OCI-LY7 (cell line): ENCODE measurements around the gene USP34. TPM values are rescaled to one million over a fixed set of nuclear protein-coding genes. Genes with fewer than 3 reads are reported as not detected.

Experiments used
- BruUV-seq: library from RNA; stranded (reverse); fragments of 400-500 nt; replicated peaks from 2 replicates; lab custom pipeline; 2021; lab: Mats Ljungman, UMichigan
- CTCF ChIA-PET: fragments of 300-600 bp; sonication (Branson Sonifier 250); formaldehyde crosslinking; loops from one replicate; lab custom pipeline; 2022; ENCODE audit warnings: antibody characterized with exemption; ENCODE audit not compliant: unreplicated experiment; lab: Charles Lee
- POLR2A ChIA-PET: fragments of 300-600 bp; sonication (Branson Sonifier 250); formaldehyde crosslinking; loops from one replicate; lab custom pipeline; 2022; ENCODE audit warnings: antibody characterized with exemption; lab: Charles Lee
- DNase-seq: peaks from one replicate; pipeline ENCODE4 v3.0.0-alpha.2; 2015; ENCODE audit warnings: low spot score
- H2AFZ ChIP-seq: fragments of 200-600 bp; sonication (generic), shearing (Covaris generic); 2 replicates; pipeline ENCODE4 v1.6.1; 2014; ENCODE audit warnings: mild to moderate bottlenecking, antibody characterized with exemption, low read length, moderate library complexity
- H3K27ac ChIP-seq: fragments of 200-600 bp; sonication (generic); 2 replicates; pipeline ENCODE4 v1.5.1; 2014; ENCODE audit warnings: mixed run types, low read depth, mild to moderate bottlenecking, moderate library complexity, low read length, inconsistent platforms; ENCODE audit not compliant: poor library complexity, severe bottlenecking
- H3K36me3 ChIP-seq: fragments of 200-600 bp; sonication (generic); 2 replicates; pipeline ENCODE4 v1.6.1; 2014; ENCODE audit warnings: mild to moderate bottlenecking, antibody characterized with exemption, low read length, moderate library complexity, mixed read lengths; ENCODE audit not compliant: insufficient read depth
- H3K4me1 ChIP-seq: fragments of 200-600 bp; sonication (generic); 2 replicates; pipeline ENCODE4 v1.5.1; 2014; ENCODE audit warnings: mild to moderate bottlenecking, low read length; ENCODE audit not compliant: insufficient read depth, poor library complexity, severe bottlenecking
- H3K4me2 ChIP-seq: fragments of 200-600 bp; sonication (generic); 2 replicates; pipeline ENCODE4 v1.6.1; 2014; ENCODE audit warnings: mild to moderate bottlenecking, low read length
- H3K4me3 ChIP-seq: fragments of 200-600 bp; sonication (generic); 2 replicates; pipeline ENCODE4 v1.5.1; 2014; ENCODE audit warnings: mild to moderate bottlenecking, low read depth, low read length; ENCODE audit not compliant: poor library complexity, severe bottlenecking
- H3K79me2 ChIP-seq: fragments of 200-600 bp; sonication (generic); 2 replicates; pipeline ENCODE4 v1.6.1; 2016; ENCODE audit warnings: low read depth, mild to moderate bottlenecking, low read length, moderate library complexity, mixed read lengths; ENCODE audit not compliant: insufficient read depth
- H3K9me2 ChIP-seq: fragments of 200-600 bp; sonication (generic); 2 replicates; pipeline ENCODE4 v1.6.1; 2016; ENCODE audit warnings: mild to moderate bottlenecking, low read length, mixed read lengths; ENCODE audit not compliant: insufficient read depth
- H3K9me3 ChIP-seq: fragments of 200-600 bp; sonication (generic); 2 replicates; pipeline ENCODE4 v1.6.1; 2014; ENCODE audit warnings: mild to moderate bottlenecking, mixed run types, low read length, mixed read lengths
- H4K20me1 ChIP-seq: fragments of 200-600 bp; sonication (generic); 2 replicates; pipeline ENCODE4 v1.6.1; 2014; ENCODE audit warnings: mild to moderate bottlenecking, antibody characterized with exemption, low read length, moderate library complexity, mixed read lengths; ENCODE audit not compliant: insufficient read depth
- CTCF ChIP-seq: fragments of 200-600 bp; sonication (generic); conservative IDR thresholded peaks from 2 replicates; pipeline ENCODE4 v1.5.1; 2014; ENCODE audit warnings: mild to moderate bottlenecking, antibody characterized with exemption, low read length, moderate library complexity, mixed read lengths
- EZH2phosphoT487 ChIP-seq: fragments of 200-600 bp; sonication (generic); IDR thresholded peaks from 2 replicates; pipeline ENCODE4 v1.6.1; 2018; ENCODE audit warnings: low read depth, borderline replicate concordance, mild to moderate bottlenecking, mixed run types, antibody characterized with exemption, low read length, moderate library complexity, mixed read lengths
- intact Hi-C: fragments of 100-400 bp; cut with micrococcal nuclease; formaldehyde crosslinking; loops from one replicate; pipeline ENCODE4 v1.10.0; 2022; ENCODE audit not compliant: unreplicated experiment
- total RNA-seq, 2 experiments: library from RNA; depleted of rRNA in 1 of 2; stranded (reverse); fragments of >200 nt in 1 of 2; shearing (Covaris generic) in 1 of 2; gene quantifications; 2 replicates each; pipeline ENCODE4 v1.2.3, GENCODE V29; 2014 to 2022

The USP34 gene
- total RNA-seq, 2 experiments from 2014 or later: 192 to 344 TPM

GRCh38 chr2:61371027-61371426 lies 99.9 kb downstream of the USP34 start:
- Histone ChIP-seq H3K36me3 (peaks cover 95% of the 10 kb centered on the region), H3K4me3 (no peak overlapping the region), H3K9me2 (no peaks in the 10 kb centered on the region), H3K4me1 (no peaks in the 10 kb centered on the region), H3K9me3 (no peaks in the 10 kb centered on the region), H2AFZ (no peak overlapping the region), H3K79me2 (peaks cover 67% of the 10 kb centered on the region; the same call in 1 of the 2 replicates), H4K20me1 (peaks cover 4% of the 10 kb centered on the region; the same call in 1 of the 2 replicates), H3K4me2 (no peak overlapping the region), H3K27ac (no peak overlapping the region)
- DNase-seq: no peak
- TF ChIP-seq EZH2phosphoT487 (no peak), CTCF (no peak)
- no TSS peak for BruUV-seq
- POLR2A ChIA-PET: no interaction called here
- CTCF ChIA-PET: no interaction called here
- intact Hi-C loops: no loop called here

GRCh38 chr2:61368687-61369665 lies 101.9 kb downstream of the USP34 start:
- DNase-seq: no peak
- Histone ChIP-seq H3K4me2 (no peak overlapping the region), H3K4me3 (no peak overlapping the region), H4K20me1 (peaks cover 4% of the 10 kb centered on the region; the same call in 1 of the 2 replicates), H2AFZ (no peak overlapping the region), H3K9me2 (no peaks in the 10 kb centered on the region), H3K4me1 (no peaks in the 10 kb centered on the region), H3K27ac (no peak overlapping the region), H3K9me3 (no peaks in the 10 kb centered on the region), H3K79me2 (peaks cover 74% of the 10 kb centered on the region; the same call in 1 of the 2 replicates), H3K36me3 (peaks cover 95% of the 10 kb centered on the region)
- intact Hi-C loops: no loop called here
- ChIA-PET POLR2A (interaction anchor here (0.6 to 1.0 kb wide), 2 partner anchors 30 to 282 kb away, joined by 4 to 5 read pairs; no protein-coding TSS in a partner anchor), CTCF (no interaction called here)
- no peak for TF ChIP-seq CTCF
- TSS peak; percentile 26 for BruUV-seq
